Measurements from ENCODE around the gene C1orf159.
"Not testable (repeated sequence)": the region's sequence is repeated elsewhere in the genome, so short reads cannot be mapped to it uniquely, and the experiment has no call there.

The C1orf159 gene

DNA sequence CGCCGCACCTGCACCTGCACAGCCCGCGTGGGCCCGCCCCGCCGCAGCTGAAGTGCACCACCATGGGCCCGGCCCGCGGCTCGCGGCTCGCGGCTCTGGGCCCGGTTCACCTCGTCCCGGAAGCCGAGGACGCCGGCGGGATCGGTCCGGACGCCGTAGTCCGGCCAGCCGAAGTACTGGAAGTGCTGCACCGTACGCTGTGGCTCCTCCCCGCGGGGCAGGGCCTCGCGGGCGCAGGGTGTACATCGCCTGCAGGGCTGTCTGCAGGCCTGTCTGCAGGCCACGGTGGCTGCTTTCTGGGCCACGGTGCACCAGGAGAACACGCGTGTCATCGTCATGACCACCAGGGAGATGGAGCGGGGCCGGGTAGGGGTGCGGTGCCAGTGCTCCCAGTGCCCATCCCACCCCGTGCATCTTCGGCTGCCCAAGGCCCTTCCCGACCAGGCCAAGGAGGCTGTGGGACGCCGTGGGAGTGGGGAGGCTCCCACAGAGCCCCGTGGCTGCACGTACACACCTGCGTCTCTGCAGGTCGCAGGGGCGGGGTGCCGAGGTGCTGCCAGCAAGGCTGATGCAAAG lies 48.5 kb downstream of the C1orf159 start:
- no peak for DNase-seq (ENCODE audit: low read depth, low spot score)

DNA sequence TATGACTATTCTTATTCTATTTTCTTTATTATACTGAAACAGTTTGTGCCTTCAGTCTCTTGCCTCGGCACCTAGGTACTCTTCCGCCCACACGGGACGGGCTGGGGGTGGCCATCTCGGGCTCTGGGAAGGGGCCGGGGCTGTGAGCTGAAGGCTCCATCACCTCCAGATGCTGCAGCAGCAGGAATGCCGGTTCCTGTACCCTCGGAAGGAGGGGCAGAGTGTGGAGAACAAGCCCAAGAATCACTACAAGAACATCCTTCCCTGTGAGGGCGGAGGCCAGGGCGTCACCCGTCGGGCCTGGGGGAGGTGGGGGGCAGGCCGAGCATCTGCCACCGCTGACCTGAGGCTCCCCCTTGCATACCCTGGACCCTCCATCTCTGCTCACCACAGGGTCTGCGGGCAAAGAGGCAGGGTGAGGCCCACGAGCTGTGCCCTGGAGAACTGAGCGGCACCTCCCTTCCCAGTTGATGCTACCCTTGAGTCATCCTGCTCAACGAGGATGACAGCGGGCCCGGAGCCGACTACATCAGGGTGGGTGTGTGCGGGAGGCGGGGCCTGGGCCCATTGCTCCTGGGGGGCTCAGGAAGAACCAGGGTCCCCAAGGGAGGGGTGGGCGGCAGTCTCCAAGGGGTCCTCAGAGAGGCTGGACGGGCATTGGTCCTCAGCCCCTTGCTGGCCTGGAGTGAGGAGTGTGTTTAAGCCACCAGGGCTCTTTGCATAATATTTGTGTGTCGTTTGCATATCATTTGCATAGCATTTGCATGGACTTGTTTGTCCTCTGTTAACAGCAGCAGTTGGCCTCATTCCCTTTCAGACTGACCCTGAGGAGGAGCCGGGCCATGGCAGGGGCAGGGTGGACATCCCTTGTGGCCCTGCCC lies 49.2 kb downstream of the C1orf159 start:
- DNase-seq (ENCODE audit: low read depth, low spot score): no peak

DNA sequence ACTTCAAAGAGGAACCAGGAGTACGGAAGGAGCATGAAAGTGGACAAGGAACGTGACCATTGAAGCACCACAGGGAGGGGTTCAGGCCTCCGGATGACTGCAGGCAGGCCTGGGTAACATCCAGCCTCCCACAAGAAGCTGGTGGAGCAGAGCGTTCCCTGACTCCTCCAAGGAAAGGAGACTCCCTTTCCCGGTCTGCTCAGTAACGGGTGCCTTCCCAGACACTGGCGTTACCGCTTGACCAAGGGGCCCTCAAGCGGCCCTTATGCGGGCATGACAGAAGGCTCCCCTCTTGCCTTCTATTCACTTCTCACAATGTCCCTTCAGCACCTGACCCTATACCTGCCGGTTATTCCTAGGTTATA lies 50.0 kb downstream of the C1orf159 start:
- not testable (repeated sequence) for DNase-seq (ENCODE audit: low read depth, low spot score)

DNA sequence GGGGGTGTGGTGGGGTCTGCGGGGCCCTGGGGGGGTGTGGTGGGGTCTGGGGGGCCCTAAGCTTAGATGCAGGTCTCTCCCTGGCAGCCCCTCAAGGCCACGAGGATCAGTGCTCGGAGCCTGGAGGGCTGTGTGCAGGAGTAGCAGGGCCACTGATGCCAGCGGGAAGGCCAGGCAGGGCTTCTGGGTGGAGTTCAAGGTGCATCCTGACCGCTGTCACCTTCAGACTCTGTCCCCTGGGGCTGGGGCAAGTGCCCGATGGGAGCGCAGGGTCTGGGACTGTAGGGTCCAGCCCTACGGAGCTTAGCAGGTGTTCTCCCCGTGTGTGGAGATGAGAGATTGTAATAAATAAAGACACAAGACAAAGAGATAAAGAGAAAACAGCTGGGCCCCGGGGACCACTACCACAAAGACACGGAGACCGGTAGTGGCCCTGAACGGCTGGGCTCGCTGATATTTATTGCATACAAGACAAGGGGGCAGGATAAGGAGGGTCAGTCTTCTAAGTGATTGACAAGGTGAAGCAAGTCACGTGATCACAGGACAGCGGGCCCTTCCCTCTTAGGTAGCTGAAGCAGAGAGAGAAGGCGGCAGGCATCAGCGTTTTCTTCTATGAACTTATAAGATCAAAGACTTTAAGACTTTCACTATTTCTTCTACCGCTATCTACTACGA lies 50.5 kb downstream of the C1orf159 start:
- DNase-seq (ENCODE audit: low read depth, low spot score): no peak

GRCh38 chr1:1063945-1064831 lies 51.7 kb downstream of the C1orf159 start:
- peak; percentile 81 for DNase-seq (ENCODE audit: low read depth, low spot score)

DNA sequence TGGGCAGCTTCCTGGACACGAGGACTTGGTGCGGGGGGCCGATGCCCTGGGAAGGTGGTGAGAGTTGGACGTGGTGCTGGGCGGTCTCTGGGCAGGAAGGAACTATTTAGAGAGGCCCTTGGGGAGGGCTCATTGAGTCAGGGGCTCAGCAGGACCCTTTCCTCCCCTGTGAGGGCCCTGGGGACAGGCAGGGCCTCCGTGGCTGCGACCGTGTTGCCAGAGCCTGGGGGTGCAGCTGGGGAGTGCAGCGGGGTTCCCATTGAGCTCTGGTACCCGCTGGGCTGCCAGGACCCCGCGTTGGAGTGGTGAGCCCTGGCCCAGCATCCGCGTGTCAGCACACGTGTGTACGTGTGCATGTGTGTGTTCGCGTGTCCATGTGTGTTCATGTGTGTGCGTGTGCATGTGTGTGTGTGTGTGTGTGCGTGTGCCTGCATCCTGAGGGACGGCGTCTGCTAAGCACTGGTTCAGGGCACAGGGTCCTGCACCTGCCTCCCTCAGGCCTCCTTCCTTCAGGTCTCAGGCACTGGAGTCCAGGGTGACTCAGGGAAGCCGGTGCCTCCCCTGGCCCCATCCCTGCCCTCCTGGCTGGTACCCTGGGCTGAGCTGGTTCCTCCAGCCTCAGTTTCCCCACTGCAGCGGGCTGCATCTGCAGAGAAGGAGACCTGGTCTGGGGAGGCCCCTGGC lies 52.5 kb downstream of the C1orf159 start:
- no peak for DNase-seq (ENCODE audit: low read depth, low spot score)

GRCh38 chr1:1062348-1063163 lies 53.3 kb downstream of the C1orf159 start:
- DNase-seq (ENCODE audit: low read depth, low spot score): no peak

DNA sequence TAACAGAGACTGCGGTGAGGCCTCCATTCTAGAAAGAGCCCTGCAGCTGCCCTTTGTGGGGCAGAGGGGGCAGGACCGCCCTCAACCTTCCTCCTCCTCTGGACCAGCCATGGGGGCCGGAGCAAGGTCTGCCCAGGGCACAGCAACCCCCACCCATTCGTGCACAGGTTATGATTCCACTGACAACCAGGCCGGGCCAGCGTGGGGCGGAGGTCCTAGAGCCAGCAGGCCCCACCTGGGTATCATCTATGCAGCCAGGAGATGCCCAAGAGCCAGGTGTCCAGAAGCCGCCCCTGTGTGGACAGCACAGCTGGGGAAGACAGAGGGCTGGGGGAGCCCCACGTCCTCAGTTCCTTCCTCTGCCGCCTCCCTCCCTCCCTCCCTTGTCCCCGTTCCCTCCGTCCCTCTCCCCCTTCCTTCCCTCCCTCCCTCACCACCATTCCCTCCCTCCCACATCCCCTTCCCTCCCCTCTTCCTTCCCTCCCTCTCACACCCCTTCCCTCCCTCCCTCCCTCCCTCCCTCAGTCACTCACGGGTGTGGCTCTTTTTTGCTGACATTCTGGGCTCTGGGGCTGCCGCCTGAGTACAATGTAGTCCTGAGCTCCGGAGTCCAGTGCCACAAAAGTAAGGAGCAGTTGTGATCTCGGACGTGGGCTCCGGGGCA lies 54.1 kb downstream of the C1orf159 start:
- no peak for DNase-seq (ENCODE audit: low read depth, low spot score)

DNA sequence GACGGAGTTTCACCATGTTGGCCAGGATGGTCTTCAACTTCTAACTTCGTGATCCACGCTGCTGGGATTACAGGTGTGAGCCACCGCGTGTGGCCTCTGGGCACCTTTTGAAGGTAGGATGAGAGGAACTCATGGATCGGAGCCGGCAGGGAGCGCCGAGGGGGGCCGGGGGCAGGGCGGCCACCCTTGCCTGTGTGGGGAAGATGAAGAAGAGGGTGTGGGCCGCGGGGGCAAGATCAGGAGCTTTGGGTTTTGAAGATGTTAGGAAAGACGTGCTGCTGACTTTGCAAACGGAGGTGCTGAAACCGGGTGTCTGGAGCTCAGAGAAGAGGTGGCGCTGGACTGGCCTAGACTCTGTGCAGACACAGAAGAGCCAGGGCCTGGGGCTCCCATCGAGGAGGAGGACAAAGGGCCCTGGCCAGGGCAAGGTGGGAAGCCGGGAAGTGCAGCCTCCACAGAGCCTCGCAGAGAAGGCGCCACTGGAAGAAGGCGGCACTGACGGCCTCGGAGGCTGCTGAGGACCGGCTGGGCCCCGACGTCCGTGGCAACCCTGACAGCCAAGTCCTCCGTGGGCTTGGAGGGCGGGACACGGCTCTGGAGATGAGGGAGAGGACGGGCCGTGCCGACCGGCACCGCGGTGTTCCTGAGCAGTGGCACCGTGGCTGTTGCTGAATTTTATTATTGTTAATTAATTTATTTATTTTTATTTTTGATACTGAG lies 55.4 kb downstream of the C1orf159 start:
- no peak for DNase-seq (ENCODE audit: low read depth, low spot score)

DNA sequence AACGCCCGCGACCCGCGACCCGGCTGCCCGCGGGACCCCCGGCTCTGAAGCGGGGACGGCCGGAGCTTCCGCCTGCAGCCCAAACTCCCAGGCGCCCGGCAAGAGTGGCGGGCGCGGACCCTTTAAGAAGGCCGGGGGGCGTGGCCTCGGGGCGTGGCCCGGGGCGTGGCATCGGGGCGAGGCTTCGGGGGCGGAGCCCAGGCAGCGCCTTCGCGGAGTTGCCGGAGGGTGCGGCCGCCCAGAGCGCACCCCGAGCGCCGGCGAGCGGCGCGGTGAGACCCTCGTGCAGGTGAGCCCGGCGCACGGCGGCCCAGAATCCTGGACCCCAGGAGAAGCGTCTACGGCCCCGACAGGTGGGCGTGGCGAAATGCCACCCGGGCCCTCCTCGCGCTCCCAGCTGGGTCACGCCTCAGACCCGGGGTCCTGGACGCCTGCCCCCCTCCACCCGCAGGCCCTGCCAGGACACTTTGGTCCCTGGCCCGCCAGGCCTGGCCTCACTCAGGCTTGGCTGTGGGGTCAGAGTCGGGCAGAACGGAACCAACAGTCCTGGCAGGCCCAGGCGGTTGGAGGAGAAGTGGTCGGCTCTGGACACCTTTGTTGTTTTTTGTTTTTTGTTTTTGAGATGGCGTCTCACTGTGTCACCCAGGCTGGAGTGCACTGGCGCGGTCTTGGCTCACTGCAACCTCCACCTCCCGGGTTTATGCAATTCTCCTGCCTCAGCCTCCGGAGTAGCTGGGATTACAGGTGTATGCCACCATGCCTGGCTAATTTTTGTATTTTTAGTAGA lies 56.2 kb downstream of the C1orf159 start:
- DNase-seq (ENCODE audit: low read depth, low spot score): peak; percentile 72

DNA sequence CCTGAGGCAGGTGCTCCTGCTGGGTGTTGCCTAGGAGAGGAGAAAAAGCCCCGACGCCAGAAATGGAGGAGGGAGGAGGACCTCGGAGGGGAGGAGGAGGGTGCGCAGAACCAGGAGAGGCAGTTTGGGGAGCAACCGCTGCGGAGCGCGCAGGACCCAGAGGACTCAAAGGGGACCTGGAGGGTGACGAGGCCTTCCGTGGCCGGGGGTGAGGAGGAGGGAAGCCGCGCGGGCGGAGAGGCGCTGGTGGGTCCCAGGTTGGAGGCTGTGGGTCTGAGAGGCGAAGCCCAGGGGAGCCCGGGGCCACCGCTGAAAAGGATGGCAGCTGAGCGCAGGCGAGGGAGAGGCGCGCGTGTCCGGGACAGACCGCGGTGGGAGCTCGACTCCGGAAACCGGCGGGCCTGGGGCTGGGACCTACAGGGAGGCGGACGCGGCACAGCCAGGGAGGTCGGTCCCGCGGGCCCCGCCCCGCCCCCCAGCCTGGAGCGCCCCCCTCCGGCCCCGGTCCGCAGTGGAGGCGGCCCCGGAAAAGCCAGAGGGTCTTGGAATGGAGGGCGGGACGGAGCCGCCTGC lies 56.9 kb downstream of the C1orf159 start:
- DNase-seq (ENCODE audit: low read depth, low spot score): peak; percentile 36

DNA sequence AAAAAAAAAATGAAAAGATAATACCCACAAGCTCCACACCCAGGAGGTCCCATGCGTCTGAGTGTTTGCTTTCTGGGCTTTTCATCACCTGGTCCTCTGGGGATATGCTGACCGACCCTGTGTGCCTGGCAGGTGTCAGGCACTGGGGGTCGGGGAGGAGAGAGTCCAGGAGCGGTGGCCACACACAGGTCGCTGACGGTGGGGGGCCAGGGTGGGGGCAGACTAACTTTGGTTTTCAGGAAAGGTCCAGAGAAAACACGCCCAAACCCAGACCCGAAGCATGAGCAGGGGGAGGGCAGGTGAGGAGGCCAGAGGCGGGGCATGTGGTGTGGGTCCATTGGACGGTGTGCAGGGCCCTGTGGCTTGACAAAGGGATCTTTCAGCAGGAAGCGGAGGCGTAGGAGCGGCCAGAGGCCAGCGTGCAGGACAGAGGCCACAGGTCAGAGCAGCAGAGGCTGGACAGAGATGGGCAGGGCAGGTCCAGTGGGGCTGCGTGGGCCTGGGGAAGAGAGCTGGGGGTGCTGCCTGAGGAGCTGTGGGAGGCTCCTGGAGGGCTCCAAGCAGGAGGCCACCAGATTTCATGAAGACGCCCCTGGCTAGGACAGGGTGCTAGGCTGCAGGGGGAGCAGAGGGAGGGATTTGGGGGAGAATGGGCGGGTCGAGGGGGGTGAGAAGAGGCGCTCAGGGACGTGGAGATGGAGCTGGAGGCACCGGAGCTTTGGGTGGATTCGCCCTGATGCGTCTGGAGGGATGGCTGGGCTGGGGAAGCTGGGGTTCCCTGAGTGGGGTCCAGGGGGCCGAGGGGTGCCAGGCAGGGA lies 57.6 kb downstream of the C1orf159 start:
- no peak for DNase-seq (ENCODE audit: low read depth, low spot score)

DNA sequence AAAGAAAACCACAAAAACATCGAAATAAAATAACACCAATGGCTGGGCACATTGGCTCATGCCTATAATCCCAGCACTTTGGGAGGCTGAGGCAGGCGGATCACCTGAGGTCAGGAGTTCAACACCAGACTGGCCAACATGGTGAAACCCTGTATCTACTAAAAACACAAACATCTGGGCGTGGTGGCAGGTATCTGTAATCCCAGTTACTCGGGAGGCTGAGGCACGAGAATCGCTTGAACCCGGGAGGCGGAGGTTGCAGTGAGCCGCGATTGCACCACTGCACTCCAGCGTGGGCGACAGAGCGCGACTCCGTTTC lies 58.2 kb downstream of the C1orf159 start:
- DNase-seq (ENCODE audit: low read depth, low spot score): not testable (repeated sequence)

DNA sequence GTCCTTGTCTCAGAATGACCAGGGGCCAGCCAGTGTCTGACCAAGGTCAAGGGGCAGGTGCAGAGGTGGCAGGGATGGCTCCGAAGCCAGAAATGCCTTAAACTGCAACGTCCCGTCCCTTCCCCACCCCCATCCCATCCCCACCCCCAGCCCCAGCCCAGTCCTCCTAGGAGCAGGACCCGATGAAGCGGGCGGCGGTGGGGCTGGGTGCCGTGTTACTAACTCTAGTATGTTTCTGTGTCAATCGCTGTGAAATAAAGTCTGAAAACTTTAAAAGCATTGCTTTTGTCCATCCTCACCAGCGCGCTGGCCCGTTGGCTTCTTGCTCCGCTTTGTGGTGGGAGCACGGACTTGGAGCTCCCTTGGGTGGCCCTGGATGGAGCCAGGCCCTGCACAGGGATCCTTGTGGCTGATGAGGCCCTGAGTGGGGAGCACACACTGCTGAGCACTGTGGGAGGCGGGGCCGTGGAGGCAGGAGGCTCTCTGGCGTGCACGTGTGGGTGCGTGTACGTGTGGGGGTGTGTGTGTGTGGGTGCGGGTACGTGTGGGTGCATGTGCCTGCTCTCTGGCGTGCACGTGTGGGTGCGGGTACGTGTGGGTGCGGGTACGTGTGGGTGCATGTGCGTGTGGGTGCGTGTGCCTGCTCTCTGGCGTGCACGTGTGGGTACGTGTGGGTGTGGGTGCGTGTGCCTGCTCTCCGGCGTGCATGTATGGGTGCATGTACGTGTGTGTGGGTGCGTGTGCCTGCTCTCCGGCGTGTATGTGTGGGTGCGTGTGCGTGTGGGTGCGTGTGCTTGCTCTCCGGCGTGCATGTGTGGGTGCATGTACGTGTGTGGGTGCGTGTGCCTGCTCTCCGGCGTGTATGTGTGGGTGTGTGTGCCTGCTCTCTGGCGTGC lies 59.8 kb downstream of the C1orf159 start:
- DNase-seq (ENCODE audit: low read depth, low spot score): no peak

DNA sequence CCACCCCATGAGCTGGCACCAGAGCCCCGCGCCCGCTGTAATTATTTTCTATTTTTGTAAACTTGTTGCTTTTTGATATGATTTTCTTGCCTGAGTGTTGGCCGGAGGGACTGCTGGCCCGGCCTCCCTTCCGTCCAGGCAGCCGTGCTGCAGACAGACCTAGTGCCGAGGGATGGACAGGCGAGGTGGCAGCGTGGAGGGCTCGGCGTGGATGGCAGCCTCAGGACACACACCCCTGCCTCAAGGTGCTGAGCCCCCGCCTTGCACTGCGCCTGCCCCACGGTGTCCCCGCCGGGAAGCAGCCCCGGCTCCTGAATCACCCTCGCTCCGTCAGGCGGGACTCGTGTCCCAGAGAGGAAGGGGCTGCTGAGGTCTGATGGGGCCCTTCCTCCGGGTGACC lies 60.9 kb downstream of the C1orf159 start:
- DNase-seq (ENCODE audit: low read depth, low spot score): no peak

GRCh38 chr1:1054099-1054700 lies 61.7 kb downstream of the C1orf159 start:
- DNase-seq (ENCODE audit: low read depth, low spot score): no peak
